GM20000 (cell line): ENCODE results near the gene PTGS2.

Experiments
- DNase-seq: peaks from one replicate; pipeline ENCODE4 v3.0.0; 2012; ENCODE audit warnings: low spot score
- TF ChIP-seq, protein P1 (sequence below): IDR thresholded peaks from 2 replicates; pipeline ENCODE4 v1.5.1; 2012; ENCODE audit warnings: mild to moderate bottlenecking, control low read depth; ENCODE audit errors: extremely low read depth, missing control alignments

The PTGS2 gene

DNA sequence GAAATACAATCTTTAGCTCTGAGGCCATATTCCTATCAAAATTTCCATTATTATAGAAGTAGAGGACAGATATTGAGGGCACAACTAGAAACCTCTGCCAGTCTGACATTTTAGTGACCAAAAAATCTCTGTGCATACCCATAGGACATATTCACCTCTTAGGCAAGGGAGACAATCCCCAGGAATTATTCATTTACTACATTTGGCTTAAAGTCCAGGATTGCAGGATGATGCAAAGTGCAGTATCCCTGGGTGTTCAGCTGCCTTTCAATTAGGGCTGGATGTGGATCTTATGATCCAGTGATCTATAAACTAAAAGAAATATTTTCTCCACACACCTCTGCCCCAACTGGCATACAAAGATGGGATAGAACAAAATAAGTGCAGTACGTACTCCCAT lies 50.9 kb downstream of the PTGS2 start:
- no peak for DNase-seq
- TF ChIP-seq, protein P1, sequence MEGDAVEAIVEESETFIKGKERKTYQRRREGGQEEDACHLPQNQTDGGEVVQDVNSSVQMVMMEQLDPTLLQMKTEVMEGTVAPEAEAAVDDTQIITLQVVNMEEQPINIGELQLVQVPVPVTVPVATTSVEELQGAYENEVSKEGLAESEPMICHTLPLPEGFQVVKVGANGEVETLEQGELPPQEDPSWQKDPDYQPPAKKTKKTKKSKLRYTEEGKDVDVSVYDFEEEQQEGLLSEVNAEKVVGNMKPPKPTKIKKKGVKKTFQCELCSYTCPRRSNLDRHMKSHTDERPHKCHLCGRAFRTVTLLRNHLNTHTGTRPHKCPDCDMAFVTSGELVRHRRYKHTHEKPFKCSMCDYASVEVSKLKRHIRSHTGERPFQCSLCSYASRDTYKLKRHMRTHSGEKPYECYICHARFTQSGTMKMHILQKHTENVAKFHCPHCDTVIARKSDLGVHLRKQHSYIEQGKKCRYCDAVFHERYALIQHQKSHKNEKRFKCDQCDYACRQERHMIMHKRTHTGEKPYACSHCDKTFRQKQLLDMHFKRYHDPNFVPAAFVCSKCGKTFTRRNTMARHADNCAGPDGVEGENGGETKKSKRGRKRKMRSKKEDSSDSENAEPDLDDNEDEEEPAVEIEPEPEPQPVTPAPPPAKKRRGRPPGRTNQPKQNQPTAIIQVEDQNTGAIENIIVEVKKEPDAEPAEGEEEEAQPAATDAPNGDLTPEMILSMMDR: no peak

DNA sequence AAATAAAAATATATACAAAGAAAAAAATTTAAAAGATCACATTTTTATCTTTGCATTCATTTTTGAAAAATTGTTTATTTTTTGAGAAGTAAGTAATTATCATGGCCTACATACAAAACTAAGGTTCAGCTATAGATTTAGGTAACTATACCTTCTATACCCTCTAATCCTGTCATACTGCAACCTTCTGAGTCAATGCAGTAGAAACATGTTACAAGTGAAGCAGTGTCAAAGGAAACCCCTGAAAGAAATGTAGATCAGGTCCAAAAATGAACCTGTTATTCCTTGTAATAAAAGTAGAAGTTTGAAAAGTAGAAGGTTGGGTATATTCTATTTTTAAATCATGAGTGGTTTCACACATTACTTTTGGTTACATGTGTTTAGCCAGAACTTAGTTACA lies 51.3 kb downstream of the PTGS2 start:
- DNase-seq: no peak
- TF ChIP-seq, protein P1: no peak

DNA sequence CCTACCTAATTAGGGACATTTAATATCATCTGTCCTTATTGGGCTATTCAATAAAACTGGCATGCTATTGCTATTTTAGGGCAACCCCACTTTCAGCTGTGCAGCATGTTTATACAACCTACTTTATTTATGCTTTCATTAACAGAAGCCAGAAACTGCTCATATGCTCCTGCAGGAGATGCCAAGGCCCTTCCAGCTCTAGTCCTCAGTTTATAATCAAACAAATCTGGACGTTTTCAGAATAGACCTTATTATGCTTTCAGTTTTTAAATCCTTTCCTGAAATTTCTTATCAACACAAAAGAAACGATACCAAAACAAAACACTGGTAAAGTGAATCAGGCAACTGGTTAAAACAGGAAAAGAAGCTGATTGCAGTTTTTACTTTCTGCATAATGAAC lies 53.2 kb downstream of the PTGS2 start:
- TF ChIP-seq, protein P1: no peak
- no peak for DNase-seq

DNA sequence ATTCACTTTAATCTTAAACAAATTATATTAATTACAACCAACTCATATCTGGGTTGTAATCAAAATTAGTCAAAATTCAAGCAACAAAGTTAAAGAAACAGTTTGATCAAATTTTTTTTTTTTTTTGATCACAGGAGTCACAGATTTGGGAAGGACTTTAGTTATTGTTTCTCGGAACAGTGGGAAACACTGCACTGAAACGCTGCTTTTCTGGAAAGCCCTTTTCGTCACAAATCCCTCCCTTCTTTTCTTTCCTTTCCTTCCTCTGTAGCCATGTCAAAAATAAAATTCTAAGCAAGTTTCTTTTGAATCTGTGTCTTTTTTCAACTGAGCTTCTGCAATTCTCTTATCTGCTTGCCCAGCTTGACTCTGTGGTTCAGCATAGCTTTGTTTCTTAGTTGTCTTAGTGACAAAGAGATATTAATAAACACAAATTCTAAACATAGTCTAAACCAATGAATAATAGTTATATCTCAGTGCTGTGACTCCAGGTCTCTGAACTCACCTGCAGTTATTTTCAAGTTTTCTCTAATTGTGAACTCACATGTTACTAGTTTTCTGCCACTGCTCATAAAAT lies 53.8 kb downstream of the PTGS2 start:
- DNase-seq: no peak
- TF ChIP-seq, protein P1: no peak

DNA sequence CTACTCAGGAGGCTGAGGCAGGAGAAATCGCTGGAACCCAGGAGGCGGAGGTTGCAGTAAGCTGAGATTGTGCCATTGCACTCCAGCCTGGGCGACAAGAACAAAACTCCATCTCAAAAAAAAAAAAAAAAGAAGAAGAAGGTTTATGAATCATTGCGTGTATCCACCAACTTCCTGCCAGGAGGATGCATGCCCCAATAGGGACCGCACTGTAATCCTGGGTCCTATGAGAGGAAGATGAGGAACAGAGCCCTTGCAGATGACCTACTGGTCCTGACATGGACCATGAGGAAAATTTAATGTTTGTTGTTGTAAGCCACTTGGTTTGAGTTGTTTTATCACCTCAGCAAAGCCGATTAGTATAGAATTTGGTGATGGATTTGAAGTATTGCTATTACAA lies 56.7 kb downstream of the PTGS2 start:
- TF ChIP-seq, protein P1: no peak
- DNase-seq: no peak
